Transverse colon (tissue), 4 donors: Measurements from ENCODE around the gene FOXI1. TPM values are rescaled to one million over a fixed set of nuclear protein-coding genes. Genes with fewer than 3 reads are reported as not detected.

Source experiments
- DNase-seq: peaks from one replicate; pipeline ENCODE4 v3.0.0-alpha.2; 2019
- H3K27ac ChIP-seq, 4 donors: fragments of 200-600 bp; sonication (generic); 2 replicates each; pipeline ENCODE4 v1.5.1; 2016 to 2018; ENCODE audit warnings: inconsistent platforms in 4 of 4
- H3K27me3 ChIP-seq: fragments of 200-600 bp; sonication (generic); 2 replicates; pipeline ENCODE4 v1.5.1; 2017; ENCODE audit warnings: inconsistent platforms
- H3K36me3 ChIP-seq, 4 donors: fragments of 200-600 bp; sonication (generic); 2 replicates each; pipeline ENCODE4 v1.5.1; 2017 to 2019; ENCODE audit warnings: inconsistent platforms in 4 of 4
- H3K4me1 ChIP-seq, 4 donors: fragments of 200-600 bp; sonication (generic); 2 replicates each; pipeline ENCODE4 v1.5.1; 2017 to 2020; ENCODE audit warnings: inconsistent platforms in 4 of 4
- H3K4me3 ChIP-seq, 4 donors: fragments of 200-600 bp; sonication (generic); 1 replicate in 1 of 4; 2 replicates in 3 of 4; pipeline versions ENCODE4 v1.5.1 to v1.6.1; 2017 to 2019; ENCODE audit warnings: inconsistent platforms in 4 of 4
- H3K9me3 ChIP-seq, 2 donors: fragments of 200-600 bp; sonication (generic); 2 replicates each; pipeline ENCODE4 v1.5.1; 2017 to 2019; ENCODE audit warnings: inconsistent platforms in 2 of 2
- EP300 ChIP-seq: sonication (generic); formaldehyde crosslinking; IDR thresholded peaks from one replicate; pipeline ENCODE4 v1.6.1; 2017; ENCODE audit warnings: antibody characterized with exemption, low read depth
- POLR2A ChIP-seq: fragments of 450-650 bp; IDR thresholded peaks from one replicate; pipeline ENCODE4 v1.6.1; 2016; ENCODE audit warnings: antibody characterized with exemption, mild to moderate bottlenecking, moderate library complexity
- POLR2AphosphoS5 ChIP-seq, 3 donors: sonication (generic); formaldehyde crosslinking; IDR thresholded peaks; one replicate each; pipeline ENCODE4 v1.6.1; 2016; ENCODE audit warnings: antibody characterized with exemption in 3 of 3
- whole genome bisulfite sequencing, 2 donors: methylation state at CpG; one replicate each; pipeline ENCODE4 v1.1.5; 2018; ENCODE audit warnings: low coverage in 1 of 2; 5-methylcytosine and 5-hydroxymethylcytosine counted together
- in situ Hi-C, 4 donors: fragments of 200-750 bp; cut with MboI; loops; one replicate each; pipeline versions ENCODE4 v1.15.0 to v1.15.1; 2017; ENCODE audit warnings: low sequenced_read_pairs in 3 of 4, low pct_ligation_motif_present in 1 of 4, low pct_unique_long_range_greater_than_20kb in 1 of 4
- intact Hi-C: fragments of 100-400 bp; cut with DNase I; formaldehyde crosslinking; loops from one replicate; pipeline ENCODE4 v1.15.1; 2023; ENCODE audit warnings: low total_unique reads
- total RNA-seq, 4 donors: library from RNA; depleted of rRNA; stranded (reverse); fragments of >200 nt; gene quantifications; one replicate each; pipeline ENCODE4 v1.1.0, GENCODE V29; 2016
- TF ChIP-seq, protein P1 (sequence below), 5 experiments: fragments of 200-600 bp in 3 of 5; fragments of 450-650 bp in 2 of 5; sonication (generic) in 3 of 5; IDR thresholded peaks; 1 replicate in 2 of 5; 2 replicates in 3 of 5; pipeline ENCODE4 v1.5.1; 2016 to 2017; ENCODE audit warnings: antibody characterized with exemption in 5 of 5, inconsistent platforms in 3 of 5, mild to moderate bottlenecking in 2 of 5, moderate library complexity in 1 of 5

FOXI1 gene
- total RNA-seq, 4 donors from 2014 or later = not detected

DNA sequence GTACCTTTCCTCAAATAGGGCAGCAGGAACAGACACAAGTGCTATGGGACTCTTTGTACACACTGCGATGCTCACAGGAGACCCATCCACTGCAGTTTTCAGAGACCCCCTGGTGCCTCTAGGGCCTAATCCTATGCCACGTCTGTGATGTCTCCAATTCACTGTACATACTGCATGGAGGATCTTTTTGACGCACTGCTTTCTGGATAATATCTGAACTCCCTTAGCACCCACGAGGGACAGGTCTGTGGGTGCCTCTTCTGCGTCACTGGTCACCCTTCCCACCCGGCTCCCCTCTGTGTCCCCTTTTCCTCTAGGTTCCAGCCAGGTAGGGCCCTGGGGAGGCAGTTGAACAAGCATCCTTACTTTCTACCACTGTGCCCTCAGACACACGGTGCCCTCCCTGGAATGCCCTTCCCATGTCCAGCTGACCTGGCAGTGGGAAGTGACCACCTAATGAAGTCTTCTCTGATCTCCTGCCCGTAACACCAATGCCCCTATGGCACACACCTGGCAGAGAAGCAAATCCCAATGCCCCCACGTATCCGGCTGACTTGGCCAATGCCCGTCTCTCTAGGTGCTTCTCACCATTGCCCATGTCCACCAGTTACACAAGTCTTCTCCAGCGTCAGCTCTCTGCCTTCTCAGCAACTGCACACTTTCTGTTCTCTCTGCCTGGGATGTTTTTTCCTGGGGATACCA lies 41.5 kb downstream of the FOXI1 start:
- TF ChIP-seq EP300 (no peak), POLR2A (no peak), POLR2AphosphoS5 (IDR thresholded peaks at IDR 0.05) (no peak)
- TF ChIP-seq, protein P1, sequence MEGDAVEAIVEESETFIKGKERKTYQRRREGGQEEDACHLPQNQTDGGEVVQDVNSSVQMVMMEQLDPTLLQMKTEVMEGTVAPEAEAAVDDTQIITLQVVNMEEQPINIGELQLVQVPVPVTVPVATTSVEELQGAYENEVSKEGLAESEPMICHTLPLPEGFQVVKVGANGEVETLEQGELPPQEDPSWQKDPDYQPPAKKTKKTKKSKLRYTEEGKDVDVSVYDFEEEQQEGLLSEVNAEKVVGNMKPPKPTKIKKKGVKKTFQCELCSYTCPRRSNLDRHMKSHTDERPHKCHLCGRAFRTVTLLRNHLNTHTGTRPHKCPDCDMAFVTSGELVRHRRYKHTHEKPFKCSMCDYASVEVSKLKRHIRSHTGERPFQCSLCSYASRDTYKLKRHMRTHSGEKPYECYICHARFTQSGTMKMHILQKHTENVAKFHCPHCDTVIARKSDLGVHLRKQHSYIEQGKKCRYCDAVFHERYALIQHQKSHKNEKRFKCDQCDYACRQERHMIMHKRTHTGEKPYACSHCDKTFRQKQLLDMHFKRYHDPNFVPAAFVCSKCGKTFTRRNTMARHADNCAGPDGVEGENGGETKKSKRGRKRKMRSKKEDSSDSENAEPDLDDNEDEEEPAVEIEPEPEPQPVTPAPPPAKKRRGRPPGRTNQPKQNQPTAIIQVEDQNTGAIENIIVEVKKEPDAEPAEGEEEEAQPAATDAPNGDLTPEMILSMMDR (IDR thresholded peaks at IDR 0.05) = no peak
- in situ Hi-C loops = no loop called here
- intact Hi-C loops = no loop called here
- H3K27me3 ChIP-seq = no peaks in the 10 kb centered on the region
- H3K9me3 ChIP-seq = no peaks in the 10 kb centered on the region
- DNase-seq = no peak
- H3K4me1 ChIP-seq = no peaks in the 10 kb centered on the region
- H3K36me3 ChIP-seq = no peaks in the 10 kb centered on the region
- H3K4me3 ChIP-seq = no peak overlapping the region
- 84 to 92% methylated on average over 8 to 12 of the region's 12 CpGs for WGBS, 2 donors
- no peak overlapping the region for H3K27ac ChIP-seq

DNA sequence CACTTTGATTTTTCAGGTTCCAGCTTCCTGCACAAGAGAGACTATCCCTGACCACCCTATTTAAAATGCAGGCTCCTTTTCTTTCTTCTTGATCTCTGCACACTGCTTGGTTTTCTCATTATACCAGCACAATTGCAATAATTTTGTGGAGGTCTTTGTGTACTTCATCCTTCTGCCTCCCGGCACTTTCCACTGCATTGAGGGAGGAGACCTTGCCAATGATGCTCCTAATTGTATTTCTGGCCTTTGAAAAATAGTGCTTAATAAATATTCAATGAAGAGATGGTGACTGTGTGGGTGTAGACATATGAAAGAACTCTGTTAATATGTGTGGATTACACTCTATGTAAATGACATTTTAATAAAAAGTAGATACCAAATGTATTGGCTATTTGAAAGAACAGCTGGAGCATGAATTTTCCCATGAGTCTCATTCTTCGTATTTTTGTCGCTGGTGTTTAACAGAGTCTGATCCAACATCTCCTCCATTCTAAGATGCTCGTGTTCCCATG lies 42.1 kb downstream of the FOXI1 start:
- no peaks in the 10 kb centered on the region for H3K27me3 ChIP-seq
- no peaks in the 10 kb centered on the region for H3K4me1 ChIP-seq
- 84 to 88% methylated on average over 4 of the region's 4 CpGs for WGBS, 2 donors
- in situ Hi-C loops = no loop called here
- no peaks in the 10 kb centered on the region for H3K9me3 ChIP-seq
- H3K36me3 ChIP-seq = no peaks in the 10 kb centered on the region
- no peak overlapping the region for H3K27ac ChIP-seq
- DNase-seq = no peak
- TF ChIP-seq EP300 (no peak), POLR2AphosphoS5 (IDR thresholded peaks at IDR 0.05) (no peak), POLR2A (no peak)
- TF ChIP-seq, protein P1 (IDR thresholded peaks at IDR 0.05) = no peak
- intact Hi-C loops = no loop called here
- no peak overlapping the region for H3K4me3 ChIP-seq

- in situ Hi-C loops = no loop called here
- H3K4me1 ChIP-seq = no peaks in the 10 kb centered on the region
- no peaks in the 10 kb centered on the region for H3K27me3 ChIP-seq
- no peak for TF ChIP-seq POLR2A
- TF ChIP-seq, protein P1 (IDR thresholded peaks at IDR 0.05) = no peak
- no peak for TF ChIP-seq EP300
- no peak for TF ChIP-seq POLR2AphosphoS5 (IDR thresholded peaks at IDR 0.05)
- no peak overlapping the region for H3K27ac ChIP-seq
- intact Hi-C loops = no loop called here
- no peak overlapping the region for H3K4me3 ChIP-seq
- DNase-seq = no peak
- 50 to 68% methylated on average over 2 to 12 of the region's 12 CpGs for WGBS, 2 donors
- H3K36me3 ChIP-seq = no peaks in the 10 kb centered on the region
- no peaks in the 10 kb centered on the region for H3K9me3 ChIP-seq
Measured at GRCh38 chr5:170148430-170149205, 42.9 kb downstream of the FOXI1 start.

GRCh38 chr5:170149206-170149515 lies 43.5 kb downstream of the FOXI1 start:
- Histone ChIP-seq H3K27ac (no peak overlapping the region), H3K27me3 (no peaks in the 10 kb centered on the region), H3K4me1 (no peaks in the 10 kb centered on the region), H3K4me3 (no peak overlapping the region), H3K36me3 (no peaks in the 10 kb centered on the region), H3K9me3 (no peaks in the 10 kb centered on the region)
- intact Hi-C loops = no loop called here
- WGBS, 2 donors = 98 to 100% methylated on average over 4 to 7 of the region's 7 CpGs
- DNase-seq = no peak
- TF ChIP-seq POLR2AphosphoS5 (IDR thresholded peaks at IDR 0.05) (no peak), EP300 (no peak), POLR2A (no peak)
- TF ChIP-seq, protein P1 (IDR thresholded peaks at IDR 0.05) = no peak
- in situ Hi-C loops = no loop called here
